Coronary artery (tissue), 2 donors: Measurements from ENCODE around the gene SNORC.

Source experiments
- DNase-seq: peaks from one replicate; pipeline ENCODE4 v3.0.0-alpha.2; 2017; ENCODE audit warnings: low spot score
- H3K27ac ChIP-seq, 2 donors: fragments of 200-600 bp; sonication (generic); one replicate each; pipeline ENCODE4 v1.5.1; 2016 to 2019
- H3K4me3 ChIP-seq: fragments of 200-600 bp; sonication (generic); 2 replicates; pipeline ENCODE4 v1.5.1; 2016; ENCODE audit warnings: mild to moderate bottlenecking, moderate library complexity
- CTCF ChIP-seq: fragments of 200-600 bp; sonication (generic); IDR thresholded peaks from one replicate; pipeline ENCODE4 v1.5.1; 2019; ENCODE audit warnings: antibody characterized with exemption

SNORC gene

GRCh38 chr2:232887171-232887850, 17.2 kb downstream of the SNORC start:
- peak; percentile 33 for DNase-seq
- H3K27ac ChIP-seq: no peak overlapping the region
- no peak for TF ChIP-seq CTCF
- no peak overlapping the region for H3K4me3 ChIP-seq

- Histone ChIP-seq H3K4me3 (no peak overlapping the region), H3K27ac (no peak overlapping the region)
- no peak for TF ChIP-seq CTCF
- peak; percentile 38 for DNase-seq
Measured at GRCh38 chr2:232888099-232888836, 18.2 kb downstream of the SNORC start.

GRCh38 chr2:232888839-232889529, 18.9 kb downstream of the SNORC start:
- H3K27ac ChIP-seq: no peak overlapping the region
- H3K4me3 ChIP-seq: no peak overlapping the region
- no peak for TF ChIP-seq CTCF
- peak; percentile 69 for DNase-seq

GRCh38 chr2:232889876-232890401, 19.9 kb downstream of the SNORC start:
- TF ChIP-seq CTCF: no peak
- H3K27ac ChIP-seq: no peak overlapping the region
- H3K4me3 ChIP-seq: no peak overlapping the region
- peak; percentile 47 for DNase-seq

- TF ChIP-seq CTCF: no peak
- no peak overlapping the region for H3K4me3 ChIP-seq
- DNase-seq: no peak
- H3K27ac ChIP-seq: no peak overlapping the region
Measured at GRCh38 chr2:232890536-232890895, 20.5 kb downstream of the SNORC start.

GRCh38 chr2:232890896-232891601, 21.0 kb downstream of the SNORC start:
- DNase-seq: peak; percentile 61
- no peak overlapping the region for H3K27ac ChIP-seq
- no peak for TF ChIP-seq CTCF

More at GRCh38 chr2:232890896-232891601, 21.0 kb downstream of the SNORC start:
- no peak overlapping the region for H3K4me3 ChIP-seq
